HCT116 (cell line): ENCODE results near the gene HSD3B7. TPM values are rescaled to one million over a fixed set of nuclear protein-coding genes. Genes with fewer than 3 reads are reported as not detected.

Source experiments
- ATAC-seq: fragments of 200-7000 bp; cut with Tn5 transposase; 2 replicates; pipeline ENCODE4 v1.9.1; 2020; ENCODE audit warnings: mild to moderate bottlenecking, moderate library complexity
- BruUV-seq: library from RNA; stranded (reverse); fragments of 400-500 nt; replicated peaks from 2 replicates; lab custom pipeline; 2021; lab: Mats Ljungman, UMichigan
- CTCF ChIA-PET: fragments of 300-600 bp; sonication (Branson Sonifier 250); formaldehyde crosslinking; loops from one replicate; lab custom pipeline; 2021; ENCODE audit warnings: antibody characterized with exemption; lab: Charles Lee
- POLR2A ChIA-PET: fragments of 300-600, 350-600 bp; sonication (Branson Sonifier 250); formaldehyde crosslinking; loops from one replicate; lab custom pipeline; 2021; ENCODE audit warnings: antibody characterized with exemption; lab: Charles Lee
- RAD21 ChIA-PET, 2 experiments: fragments of 300-600 bp; sonication (Branson Sonifier 250); formaldehyde crosslinking; loops; one replicate each; lab custom pipeline; 2023; ENCODE audit warnings: low total read pairs in 2 of 2; ENCODE audit not compliant: uncharacterized antibody in 2 of 2, unreplicated experiment in 2 of 2, low non-redundant PET in 1 of 2; lab: Charles Lee
- DNase-seq: peaks from one replicate; pipeline ENCODE4 v3.0.0-alpha.2; 2010; ENCODE audit warnings: low read depth, low spot score
- H2AFZ ChIP-seq: fragments of 200-600 bp; shearing (Covaris generic), sonication (generic); 2 replicates; pipeline ENCODE4 v1.6.1; 2017; ENCODE audit warnings: low read depth, mixed run types, mixed read lengths, antibody characterized with exemption, low read length; ENCODE audit not compliant: poor library complexity, severe bottlenecking
- H3K27ac ChIP-seq: 2 replicates; pipeline ENCODE4 v1.5.1; 2012; ENCODE audit warnings: low read depth, low read length
- H3K27me3 ChIP-seq: fragments of 200-600 bp; sonication (generic); 2 replicates; pipeline ENCODE4 v1.6.1; 2016; ENCODE audit warnings: mixed run types, low read length, mixed read lengths; ENCODE audit not compliant: insufficient read depth
- H3K36me3 ChIP-seq, 2 experiments: fragments of 200-500 bp in 1 of 2; fragments of 200-600 bp in 1 of 2; sonication (Bioruptor generic) in 1 of 2; sonication (generic) in 1 of 2; 2 replicates each; pipeline versions ENCODE4 v1.5.1 to v1.6.1; 2014 to 2016; ENCODE audit warnings: low read length in 2 of 2, inconsistent platforms in 1 of 2, mixed read lengths in 1 of 2, mixed run types in 1 of 2; ENCODE audit not compliant: insufficient read depth in 2 of 2, control insufficient read depth in 1 of 2
- H3K4me1 ChIP-seq, 2 experiments: fragments of 200-600 bp in 1 of 2; sonication (generic) in 1 of 2; 2 replicates each; pipeline versions ENCODE4 v1.5.1 to v1.6.1; 2012 to 2017; ENCODE audit warnings: low read length in 2 of 2, inconsistent platforms in 1 of 2, mild to moderate bottlenecking in 1 of 2, mixed read lengths in 1 of 2, mixed run types in 1 of 2, moderate library complexity in 1 of 2; ENCODE audit not compliant: insufficient read depth in 2 of 2, control insufficient read depth in 1 of 2
- H3K4me2 ChIP-seq: fragments of 200-600 bp; sonication (generic); 2 replicates; pipeline ENCODE4 v1.6.1; 2017; ENCODE audit warnings: mixed run types, low read length, mixed read lengths
- H3K4me3 ChIP-seq, 2 experiments: fragments of 200-600 bp in 1 of 2; sonication (generic) in 1 of 2; replicated peaks in 1 of 2; 2 replicates each; pipeline ENCODE4 v1.5.1; 2011 to 2016; ENCODE audit warnings: low read length in 2 of 2, control low read depth in 1 of 2, low read depth in 1 of 2, mild to moderate bottlenecking in 1 of 2, mixed read lengths in 1 of 2, mixed run types in 1 of 2
- H3K79me2 ChIP-seq: fragments of 200-600 bp; sonication (generic); 2 replicates; pipeline ENCODE4 v1.6.1; 2017; ENCODE audit warnings: mild to moderate bottlenecking, mixed run types, low read length, moderate library complexity, mixed read lengths; ENCODE audit not compliant: insufficient read depth
- H3K9ac ChIP-seq: fragments of 200-600 bp; sonication (generic); 2 replicates; pipeline ENCODE4 v1.6.1; 2016; ENCODE audit warnings: low read length, mixed read lengths
- H3K9me2 ChIP-seq: fragments of 200-600 bp; sonication (generic), shearing (Covaris generic); 2 replicates; pipeline ENCODE4 v1.6.1; 2017; ENCODE audit warnings: mixed run types, mild to moderate bottlenecking, moderate library complexity; ENCODE audit not compliant: insufficient read depth
- H3K9me3 ChIP-seq, 2 experiments: fragments of 200-500 bp in 1 of 2; fragments of 200-600 bp in 1 of 2; sonication (Bioruptor generic) in 1 of 2; sonication (generic) in 1 of 2; 2 replicates each; pipeline ENCODE4 v1.6.1; 2014 to 2017; ENCODE audit warnings: low read length in 2 of 2, mixed read lengths in 2 of 2, inconsistent platforms in 1 of 2, low read depth in 1 of 2, mild to moderate bottlenecking in 1 of 2, mixed run types in 1 of 2, moderate library complexity in 1 of 2; ENCODE audit not compliant: control insufficient read depth in 1 of 2, insufficient read depth in 1 of 2
- H4K20me1 ChIP-seq: fragments of 200-600 bp; sonication (generic), shearing (Covaris generic); 2 replicates; pipeline ENCODE4 v1.6.1; 2017; ENCODE audit warnings: mixed run types, mild to moderate bottlenecking, moderate library complexity; ENCODE audit not compliant: insufficient read depth
- ATF3 ChIP-seq: IDR thresholded peaks from 2 replicates; pipeline ENCODE4 v1.6.1; 2012
- CBX3 ChIP-seq: IDR thresholded peaks from 2 replicates; pipeline ENCODE4 v1.6.1; 2012; ENCODE audit warnings: low read depth
- CEBPB ChIP-seq: IDR thresholded peaks from 2 replicates; pipeline ENCODE4 v1.6.1; 2012; ENCODE audit warnings: low read depth
- CTCF ChIP-seq, 3 experiments: fragments of 200-600 bp in 1 of 3; sonication (generic) in 1 of 3; IDR thresholded peaks in 2 of 3; conservative IDR thresholded peaks in 1 of 3; 2 replicates each; pipeline ENCODE4 v1.5.1; 2012 to 2017; ENCODE audit warnings: low read depth in 2 of 3, low read length in 2 of 3, antibody characterized with exemption in 1 of 3, borderline replicate concordance in 1 of 3, control low read depth in 1 of 3, mild to moderate bottlenecking in 1 of 3, mixed read lengths in 1 of 3, mixed run types in 1 of 3, moderate library complexity in 1 of 3; ENCODE audit not compliant: insufficient read depth in 1 of 3
- EGR1 ChIP-seq: IDR thresholded peaks from 2 replicates; pipeline ENCODE4 v1.6.1; 2012; ENCODE audit warnings: low read depth
- EZH2 ChIP-seq: fragments of 200-600 bp; sonication (generic); IDR thresholded peaks from 2 replicates; pipeline ENCODE4 v1.6.1; 2017; ENCODE audit warnings: antibody characterized with exemption, mixed run types
- FOSL1 ChIP-seq: IDR thresholded peaks from 2 replicates; pipeline ENCODE4 v1.6.1; 2012; ENCODE audit warnings: low read depth
- JUND ChIP-seq: IDR thresholded peaks from 2 replicates; pipeline ENCODE4 v1.6.1; 2012
- POLR2A ChIP-seq: IDR thresholded peaks from 2 replicates; pipeline ENCODE4 v1.7.0; 2011; ENCODE audit warnings: borderline replicate concordance; ENCODE audit not compliant: insufficient read depth, insufficient read length; ENCODE audit errors: extremely low read depth
- POLR2AphosphoS5 ChIP-seq: IDR thresholded peaks from 2 replicates; pipeline ENCODE4 v1.6.1; 2011; ENCODE audit warnings: mild to moderate bottlenecking, low read depth, low read length, moderate library complexity
- RAD21 ChIP-seq: IDR thresholded peaks from 2 replicates; pipeline ENCODE4 v1.6.1; 2012; ENCODE audit warnings: low read depth, mild to moderate bottlenecking
- SIN3A ChIP-seq: IDR thresholded peaks from 2 replicates; pipeline ENCODE4 v1.6.1; 2012; ENCODE audit warnings: low read depth
- SRF ChIP-seq: IDR thresholded peaks from 2 replicates; pipeline ENCODE4 v1.6.1; 2012; ENCODE audit warnings: low read depth
- YY1 ChIP-seq: IDR thresholded peaks from 2 replicates; pipeline ENCODE4 v1.6.1; 2011; ENCODE audit warnings: low read length, low read depth, moderate library complexity, mild to moderate bottlenecking; ENCODE audit not compliant: insufficient replicate concordance; ENCODE audit errors: extremely low read depth
- ZNF274 ChIP-seq: fragments of 200-500 bp; sonication (Bioruptor generic); IDR thresholded peaks from 2 replicates; pipeline ENCODE4 v1.6.1; 2014; ENCODE audit warnings: mild to moderate bottlenecking, low read depth, low read length, inconsistent platforms
- intact Hi-C: fragments of 100-400 bp; cut with micrococcal nuclease; formaldehyde crosslinking; loops from 2 replicates; pipeline ENCODE4 v1.10.0; 2022
- total RNA-seq: library from RNA; stranded (reverse); gene quantifications from one replicate; pipeline ENCODE4 v1.2.1, GENCODE V29; 2021; ENCODE audit not compliant: unreplicated experiment
- TF ChIP-seq, protein P1 (sequence below): IDR thresholded peaks from 2 replicates; pipeline ENCODE4 v1.6.1; 2012; ENCODE audit warnings: low read depth

Gene HSD3B7
- total RNA-seq, 1 experiment from 2014 or later = 8.6 TPM

DNA sequence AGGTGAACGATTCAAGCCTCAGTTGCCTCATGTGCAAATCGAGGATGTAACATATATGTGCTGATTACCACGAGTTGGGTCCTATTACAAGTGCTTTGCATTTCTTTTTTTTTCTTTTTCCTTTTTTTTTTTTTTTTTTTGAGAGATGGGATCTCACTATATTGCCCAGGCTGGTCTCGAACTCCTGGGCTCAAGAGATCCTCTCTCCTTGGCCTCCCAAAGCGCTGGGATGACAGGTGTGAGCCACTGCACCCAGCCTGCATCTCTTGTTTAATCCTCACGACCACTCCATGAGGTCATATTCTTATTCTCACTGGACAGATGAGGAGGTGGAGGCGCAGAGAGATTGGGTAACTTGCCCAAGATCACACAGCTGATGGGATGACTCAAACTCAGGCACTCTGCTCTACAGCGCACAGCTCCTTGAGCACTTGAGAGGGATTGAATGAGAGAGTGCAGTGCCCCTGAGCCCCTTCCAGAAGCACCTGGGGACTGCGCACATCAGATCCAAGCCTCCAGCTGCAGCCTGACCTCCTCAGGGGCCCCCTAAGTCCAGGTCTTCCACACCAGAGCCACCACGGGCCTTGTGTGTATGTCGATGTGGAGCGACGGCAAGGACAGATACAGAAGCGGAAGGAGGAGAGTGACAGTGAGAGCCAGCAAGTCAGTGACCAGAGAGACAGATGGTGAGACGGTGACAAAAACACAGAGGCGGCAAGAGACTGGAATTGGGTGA is 20.5 kb downstream of the HSD3B7 start:
- H3K79me2 ChIP-seq = no peaks in the 10 kb centered on the region
- no TSS peak for BruUV-seq
- RAD21 ChIA-PET = no interaction called here
- POLR2A ChIA-PET = no interaction called here
- ATAC-seq = no peak
- no peak overlapping the region for H3K9ac ChIP-seq
- CTCF ChIA-PET = no interaction called here
- no peak overlapping the region for H2AFZ ChIP-seq
- H3K27ac ChIP-seq = no peak overlapping the region
- H3K36me3 ChIP-seq = no peaks in the 10 kb centered on the region
- TF ChIP-seq CBX3 = no peak
- TF ChIP-seq POLR2AphosphoS5 = no peak
- TF ChIP-seq ZNF274 = no peak
- TF ChIP-seq CTCF (IDR thresholded peaks at IDR 0.05 in 2 of 3, conservative IDR thresholded peaks at IDR 0.05 in 1 of 3; ENCODE audit: borderline replicate concordance in 1 of 3, insufficient read depth in 1 of 3, low read depth in 2 of 3, low read length in 2 of 3) = no peak
- TF ChIP-seq EGR1 = no peak
- TF ChIP-seq, all 23 proteins: peak for 0
- intact Hi-C loops = no loop called here
- no peak overlapping the region for H3K4me2 ChIP-seq
- H3K4me1 ChIP-seq = peaks cover 0 to 8% of the 10 kb centered on the region in 2 experiments; a peak in 2 of 4 replicates
- no peaks in the 10 kb centered on the region for H3K9me3 ChIP-seq
- H3K9me2 ChIP-seq = no peaks in the 10 kb centered on the region
- H3K4me3 ChIP-seq = no peak overlapping the region
- no peaks in the 10 kb centered on the region for H3K27me3 ChIP-seq
- DNase-seq = no peak
- no peaks in the 10 kb centered on the region for H4K20me1 ChIP-seq

DNA sequence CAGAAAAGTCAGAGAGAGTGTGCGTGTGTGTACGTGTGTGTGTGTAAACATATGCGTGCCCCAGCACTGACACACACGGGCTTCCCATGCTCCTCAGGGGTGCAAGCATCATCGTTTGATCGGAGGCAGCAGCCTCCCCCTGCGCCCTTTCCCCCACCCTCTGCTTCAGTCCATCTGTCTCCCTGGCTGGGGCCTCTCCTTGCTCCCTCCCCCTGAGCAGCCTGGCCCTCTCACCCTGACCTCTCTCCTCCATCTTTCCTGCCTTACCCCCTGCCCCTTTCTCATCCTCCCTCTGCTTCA is 21.0 kb downstream of the HSD3B7 start:
- H3K36me3 ChIP-seq = no peaks in the 10 kb centered on the region
- RAD21 ChIA-PET = no interaction called here
- intact Hi-C loops = no loop called here
- TF ChIP-seq POLR2AphosphoS5 = no peak
- TF ChIP-seq YY1 = no peak
- TF ChIP-seq JUND = no peak
- no peak for TF ChIP-seq CEBPB
- no peak for TF ChIP-seq EGR1
- TF ChIP-seq ATF3 = no peak
- no peak for TF ChIP-seq EZH2
- TF ChIP-seq SIN3A = no peak
- TF ChIP-seq, protein P1, sequence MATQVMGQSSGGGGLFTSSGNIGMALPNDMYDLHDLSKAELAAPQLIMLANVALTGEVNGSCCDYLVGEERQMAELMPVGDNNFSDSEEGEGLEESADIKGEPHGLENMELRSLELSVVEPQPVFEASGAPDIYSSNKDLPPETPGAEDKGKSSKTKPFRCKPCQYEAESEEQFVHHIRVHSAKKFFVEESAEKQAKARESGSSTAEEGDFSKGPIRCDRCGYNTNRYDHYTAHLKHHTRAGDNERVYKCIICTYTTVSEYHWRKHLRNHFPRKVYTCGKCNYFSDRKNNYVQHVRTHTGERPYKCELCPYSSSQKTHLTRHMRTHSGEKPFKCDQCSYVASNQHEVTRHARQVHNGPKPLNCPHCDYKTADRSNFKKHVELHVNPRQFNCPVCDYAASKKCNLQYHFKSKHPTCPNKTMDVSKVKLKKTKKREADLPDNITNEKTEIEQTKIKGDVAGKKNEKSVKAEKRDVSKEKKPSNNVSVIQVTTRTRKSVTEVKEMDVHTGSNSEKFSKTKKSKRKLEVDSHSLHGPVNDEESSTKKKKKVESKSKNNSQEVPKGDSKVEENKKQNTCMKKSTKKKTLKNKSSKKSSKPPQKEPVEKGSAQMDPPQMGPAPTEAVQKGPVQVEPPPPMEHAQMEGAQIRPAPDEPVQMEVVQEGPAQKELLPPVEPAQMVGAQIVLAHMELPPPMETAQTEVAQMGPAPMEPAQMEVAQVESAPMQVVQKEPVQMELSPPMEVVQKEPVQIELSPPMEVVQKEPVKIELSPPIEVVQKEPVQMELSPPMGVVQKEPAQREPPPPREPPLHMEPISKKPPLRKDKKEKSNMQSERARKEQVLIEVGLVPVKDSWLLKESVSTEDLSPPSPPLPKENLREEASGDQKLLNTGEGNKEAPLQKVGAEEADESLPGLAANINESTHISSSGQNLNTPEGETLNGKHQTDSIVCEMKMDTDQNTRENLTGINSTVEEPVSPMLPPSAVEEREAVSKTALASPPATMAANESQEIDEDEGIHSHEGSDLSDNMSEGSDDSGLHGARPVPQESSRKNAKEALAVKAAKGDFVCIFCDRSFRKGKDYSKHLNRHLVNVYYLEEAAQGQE = no peak
- TF ChIP-seq POLR2A = no peak
- TF ChIP-seq RAD21 = no peak
- TF ChIP-seq SRF = no peak
- TF ChIP-seq FOSL1 = no peak
- H3K4me3 ChIP-seq = no peak overlapping the region
- CTCF ChIA-PET = no interaction called here
- POLR2A ChIA-PET = no interaction called here
- no peaks in the 10 kb centered on the region for H3K27me3 ChIP-seq
- H3K27ac ChIP-seq = no peak overlapping the region
- no peaks in the 10 kb centered on the region for H3K9me3 ChIP-seq
- no peak overlapping the region for H2AFZ ChIP-seq
- H3K79me2 ChIP-seq = no peaks in the 10 kb centered on the region
- H3K9ac ChIP-seq = no peak overlapping the region
- BruUV-seq = no TSS peak
- ATAC-seq (no peak), DNase-seq (no peak)
- H3K4me1 ChIP-seq = peaks cover 0 to 8% of the 10 kb centered on the region in 2 experiments; a peak in 2 of 4 replicates
- no peak overlapping the region for H3K4me2 ChIP-seq
- no peaks in the 10 kb centered on the region for H4K20me1 ChIP-seq
- H3K9me2 ChIP-seq = no peaks in the 10 kb centered on the region
